H7 (cell line): ENCODE data around the gene EHMT1. TPM values are rescaled to one million over a fixed set of nuclear protein-coding genes. Genes with fewer than 3 reads are reported as not detected.

Experiments
- DNase-seq: peaks from one replicate; pipeline ENCODE4 v3.0.0; 2012
- H3K27me3 ChIP-seq: 2 replicates; pipeline ENCODE4 v1.6.0; 2011; ENCODE audit warnings: mild to moderate bottlenecking, low read length; ENCODE audit not compliant: control insufficient read depth, insufficient read depth
- H3K36me3 ChIP-seq: replicated peaks from 2 replicates; pipeline ENCODE4 v1.5.1; 2011; ENCODE audit warnings: low read length; ENCODE audit not compliant: control insufficient read depth, insufficient read depth
- H3K4me3 ChIP-seq: 2 replicates; pipeline ENCODE4 v1.5.1; 2011; ENCODE audit warnings: low read depth, mild to moderate bottlenecking, control low read depth, low read length, moderate library complexity; ENCODE audit not compliant: insufficient read depth
- total RNA-seq: library from RNA; depleted of rRNA; stranded (reverse); fragments of >200 nt; shearing (Covaris generic); gene quantifications from 2 replicates; pipeline ENCODE4 v1.2.3, GENCODE V29; 2014

EHMT1 gene
- total RNA-seq, 1 experiment from 2014 or later = 89.6 TPM

DNA sequence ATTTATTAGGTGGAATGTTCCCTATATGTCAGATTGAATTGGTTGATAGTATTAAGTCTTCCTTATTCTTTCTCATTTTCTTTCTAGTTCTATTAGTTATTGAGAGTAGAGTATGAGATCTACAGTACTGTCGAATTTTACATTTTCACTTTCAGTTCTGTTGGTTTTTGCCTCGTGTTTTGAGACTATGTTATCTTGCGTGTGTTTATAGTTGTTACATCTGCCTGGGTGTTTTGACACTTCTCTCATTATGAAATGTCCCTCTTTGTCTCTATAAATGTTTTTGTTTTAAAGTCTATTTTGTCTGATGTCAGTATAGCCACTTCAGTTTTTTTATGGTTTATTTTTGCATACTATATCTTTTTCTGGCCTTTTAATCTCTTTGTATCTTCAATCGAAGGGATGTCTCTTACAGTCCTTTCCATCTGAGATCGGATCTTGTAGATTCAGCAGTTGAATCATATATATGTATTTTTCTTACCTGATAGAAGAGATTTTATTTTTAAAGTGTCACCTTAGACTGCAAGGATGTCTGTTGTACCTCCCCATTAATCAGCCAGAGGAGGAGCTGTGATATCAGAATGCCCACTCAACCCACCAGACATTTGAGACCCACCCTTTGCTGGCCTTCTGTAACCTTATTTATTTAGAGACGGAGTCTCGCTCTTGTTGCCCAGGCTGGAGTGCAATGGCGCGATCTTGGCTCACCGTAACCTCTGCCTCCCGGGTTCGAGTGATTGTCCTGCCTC is 20.7 kb downstream of the EHMT1 start:
- H3K36me3 ChIP-seq = peaks cover 1% of the 10 kb centered on the region; the same call in 1 of the 2 replicates
- H3K27me3 ChIP-seq = no peaks in the 10 kb centered on the region
- no peak overlapping the region for H3K4me3 ChIP-seq
- DNase-seq = no peak

DNA sequence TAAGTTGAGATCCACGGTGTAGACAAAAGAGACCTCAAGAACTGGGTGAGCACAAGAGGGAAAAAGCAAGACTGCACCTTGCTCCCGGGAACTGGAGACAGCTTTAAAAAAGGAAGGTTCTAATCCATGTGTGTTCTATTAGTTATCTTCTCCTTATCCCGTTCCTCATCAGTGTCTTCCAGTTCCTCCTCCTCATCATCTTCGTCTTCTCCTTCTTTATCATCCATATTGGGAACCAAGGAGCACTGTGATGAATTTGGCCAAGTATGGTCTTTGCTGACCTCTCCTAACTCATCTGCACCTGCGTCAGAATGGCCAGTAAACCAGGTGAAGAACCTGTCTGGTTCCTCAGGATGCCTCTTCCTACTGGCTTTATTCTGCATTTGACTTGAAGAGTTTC is 22.1 kb downstream of the EHMT1 start:
- no peak overlapping the region for H3K4me3 ChIP-seq
- H3K36me3 ChIP-seq = peaks cover 1% of the 10 kb centered on the region; the same call in 1 of the 2 replicates
- no peak for DNase-seq
- no peaks in the 10 kb centered on the region for H3K27me3 ChIP-seq

DNA sequence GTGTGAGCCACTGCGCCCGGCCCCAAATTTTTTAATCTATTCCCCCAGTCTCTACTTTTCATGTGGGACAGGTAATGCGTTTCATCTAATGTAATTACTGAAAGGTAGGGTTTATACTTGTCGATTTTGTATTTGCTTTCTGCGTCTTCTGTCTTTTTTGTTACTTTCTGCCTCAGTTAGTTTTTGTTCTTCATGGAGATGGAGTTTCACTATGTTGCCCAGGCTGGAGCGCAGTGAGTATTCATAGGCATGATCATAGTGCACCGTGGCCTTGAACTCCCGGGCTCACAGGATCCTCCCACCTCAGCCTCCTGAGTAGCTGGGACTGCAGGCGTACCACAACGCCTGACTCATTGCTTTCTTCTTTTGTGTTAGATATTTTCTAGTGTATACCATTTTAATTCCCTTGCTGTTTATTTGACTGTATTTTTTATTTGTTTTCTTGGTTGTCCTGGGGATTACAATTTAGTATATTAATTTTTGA is 23.4 kb downstream of the EHMT1 start:
- Histone ChIP-seq H3K27me3 (no peaks in the 10 kb centered on the region), H3K4me3 (no peak overlapping the region), H3K36me3 (peaks cover 1% of the 10 kb centered on the region; the same call in 1 of the 2 replicates)
- DNase-seq = no peak

DNA sequence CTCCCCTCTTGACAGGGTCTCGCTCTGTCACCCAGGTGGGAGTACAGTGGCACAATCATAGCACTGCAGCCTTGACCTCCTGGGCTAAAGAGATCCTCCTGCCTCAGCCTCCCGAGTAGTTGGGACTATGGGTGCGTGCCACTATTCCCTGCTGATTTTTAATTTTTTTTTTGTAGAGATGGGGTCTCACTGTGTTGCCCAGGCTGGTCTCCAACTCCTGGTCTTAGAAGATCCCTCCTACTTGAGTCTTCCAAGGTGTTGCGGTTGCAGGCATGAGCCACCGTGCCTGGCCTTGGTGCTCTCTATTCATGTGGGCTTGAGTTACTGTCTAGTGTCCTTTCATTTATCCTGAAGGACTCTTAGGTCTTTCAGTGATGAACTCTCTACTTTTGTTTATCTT is 24.1 kb downstream of the EHMT1 start:
- Histone ChIP-seq H3K36me3 (peaks cover 1% of the 10 kb centered on the region; the same call in 1 of the 2 replicates), H3K27me3 (no peaks in the 10 kb centered on the region), H3K4me3 (no peak overlapping the region)
- no peak for DNase-seq

GRCh38 chr9:137643921-137644320 is 25.1 kb downstream of the EHMT1 start:
- Histone ChIP-seq H3K27me3 (no peaks in the 10 kb centered on the region), H3K36me3 (peaks cover 1% of the 10 kb centered on the region; the same call in 1 of the 2 replicates), H3K4me3 (no peak overlapping the region)
- DNase-seq = no peak

GRCh38 chr9:137645211-137645610 is 26.4 kb downstream of the EHMT1 start:
- Histone ChIP-seq H3K27me3 (no peaks in the 10 kb centered on the region), H3K36me3 (peaks cover 1% of the 10 kb centered on the region), H3K4me3 (no peak overlapping the region)
- DNase-seq = no peak

DNA sequence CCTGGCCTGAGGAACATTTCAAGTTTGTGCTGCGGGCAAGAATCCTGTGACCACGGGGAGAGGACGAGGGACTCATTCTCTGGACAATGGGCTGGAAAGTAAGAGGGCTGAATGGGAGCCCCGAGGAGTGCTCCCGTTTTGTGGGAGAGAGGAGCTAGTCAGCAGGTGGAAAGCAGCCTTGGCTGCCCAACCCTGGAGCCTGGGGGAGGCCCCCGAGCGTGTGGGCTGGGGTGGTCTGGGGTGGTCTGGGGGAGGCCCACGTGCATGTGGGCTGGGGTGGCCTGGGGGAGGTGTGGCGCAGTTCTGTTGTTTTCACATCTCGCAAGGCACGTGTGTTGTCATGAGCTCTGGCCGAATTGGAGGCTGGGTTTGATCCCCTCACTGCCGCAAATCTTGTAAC is 27.5 kb downstream of the EHMT1 start:
- Histone ChIP-seq H3K36me3 (no peaks in the 10 kb centered on the region; the same call in none of the 2 replicates), H3K4me3 (no peak overlapping the region), H3K27me3 (no peaks in the 10 kb centered on the region)
- DNase-seq = no peak

DNA sequence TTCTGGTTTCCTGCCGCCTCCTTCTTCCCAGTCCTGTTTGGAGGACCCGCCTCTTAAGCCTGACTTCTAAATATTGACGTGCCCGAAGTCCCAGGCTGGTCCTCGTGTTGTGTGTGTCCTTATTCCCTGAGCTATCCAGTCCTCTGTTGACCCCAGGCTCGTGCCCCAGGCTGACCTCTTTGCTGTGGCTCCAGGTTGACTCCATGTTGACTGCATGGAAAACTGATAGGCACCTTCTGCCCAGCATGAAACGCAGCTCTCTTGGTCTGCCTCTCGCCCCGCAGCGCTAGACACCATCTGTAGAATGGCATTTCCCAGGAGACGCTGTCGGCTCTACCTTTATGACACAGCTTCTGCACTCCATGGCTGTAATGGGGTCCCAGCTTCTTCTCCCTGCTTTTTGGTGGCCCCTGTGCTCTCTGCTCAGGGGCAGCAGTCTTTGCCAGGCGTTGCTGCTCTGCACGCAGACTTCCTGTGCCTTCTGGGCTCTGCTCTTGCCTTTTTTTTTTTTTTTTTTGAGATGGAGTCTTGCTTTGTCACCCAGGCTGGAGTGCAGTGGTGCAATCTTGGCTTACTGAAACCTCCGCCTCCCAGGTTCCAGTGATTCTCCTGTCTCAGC is 28.4 kb downstream of the EHMT1 start:
- Histone ChIP-seq H3K4me3 (no peak overlapping the region), H3K36me3 (no peaks in the 10 kb centered on the region; the same call in none of the 2 replicates), H3K27me3 (no peaks in the 10 kb centered on the region)
- DNase-seq = no peak

- DNase-seq = no peak
- no peaks in the 10 kb centered on the region; the same call in none of the 2 replicates for H3K36me3 ChIP-seq
- H3K4me3 ChIP-seq = no peak overlapping the region
- H3K27me3 ChIP-seq = no peaks in the 10 kb centered on the region
Measured at GRCh38 chr9:137648396-137648795, 29.6 kb downstream of the EHMT1 start.

- no peak overlapping the region for H3K4me3 ChIP-seq
- no peaks in the 10 kb centered on the region for H3K27me3 ChIP-seq
- DNase-seq = no peak
- H3K36me3 ChIP-seq = no peaks in the 10 kb centered on the region; the same call in 1 of the 2 replicates
Measured at GRCh38 chr9:137649553-137649952, 30.7 kb downstream of the EHMT1 start.

- no peaks in the 10 kb centered on the region for H3K27me3 ChIP-seq
- no peak overlapping the region for H3K4me3 ChIP-seq
- H3K36me3 ChIP-seq = no peaks in the 10 kb centered on the region; the same call in 1 of the 2 replicates
- no peak for DNase-seq
Measured at GRCh38 chr9:137650259-137650658, 31.5 kb downstream of the EHMT1 start.

DNA sequence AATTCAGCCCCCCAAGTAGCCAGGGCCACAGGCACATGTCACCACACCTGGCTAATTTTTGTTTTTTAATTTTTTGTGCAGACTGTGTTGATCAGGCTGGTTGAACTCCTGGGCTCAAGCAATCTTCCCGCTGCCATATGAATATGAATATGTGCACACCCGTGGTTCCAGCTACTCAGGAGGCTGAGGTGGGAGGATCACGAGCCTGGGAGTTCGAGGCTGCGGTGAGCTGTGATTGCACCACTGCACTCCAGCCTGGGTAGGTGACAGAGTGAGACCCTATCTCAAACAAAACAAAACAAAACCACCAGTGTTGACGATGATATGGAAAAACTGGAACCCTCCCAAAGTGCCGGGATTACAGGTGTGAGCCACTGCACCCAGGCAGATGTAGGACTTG is 32.0 kb downstream of the EHMT1 start:
- no peaks in the 10 kb centered on the region for H3K27me3 ChIP-seq
- H3K36me3 ChIP-seq = no peaks in the 10 kb centered on the region; the same call in 1 of the 2 replicates
- H3K4me3 ChIP-seq = no peak overlapping the region
- no peak for DNase-seq

DNA sequence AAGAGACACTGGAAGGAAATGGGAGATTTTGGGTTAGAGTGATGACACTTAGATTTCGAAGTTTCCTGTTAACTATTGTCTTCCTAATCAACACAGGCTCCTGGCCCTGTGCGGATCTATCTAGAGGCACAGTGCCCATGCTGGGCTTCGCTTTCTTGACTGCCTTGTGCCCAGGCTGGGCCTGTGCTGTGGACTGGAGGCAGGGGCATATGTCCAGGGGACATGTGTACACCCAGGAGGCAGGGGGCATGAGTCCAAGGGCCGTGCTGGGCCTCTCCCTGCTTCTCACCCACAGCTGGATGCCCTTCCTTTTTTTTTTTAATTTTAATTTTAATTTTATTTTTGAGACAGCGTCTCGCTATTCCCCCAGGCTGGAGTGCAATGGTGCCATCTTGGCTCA is 37.6 kb downstream of the EHMT1 start:
- no peak for DNase-seq
- Histone ChIP-seq H3K27me3 (no peaks in the 10 kb centered on the region), H3K36me3 (no peaks in the 10 kb centered on the region; the same call in 1 of the 2 replicates), H3K4me3 (no peak overlapping the region)

- DNase-seq = no peak
- no peaks in the 10 kb centered on the region for H3K27me3 ChIP-seq
- no peaks in the 10 kb centered on the region; the same call in 1 of the 2 replicates for H3K36me3 ChIP-seq
- H3K4me3 ChIP-seq = no peak overlapping the region
Measured at GRCh38 chr9:137657606-137658005, 38.8 kb downstream of the EHMT1 start.

DNA sequence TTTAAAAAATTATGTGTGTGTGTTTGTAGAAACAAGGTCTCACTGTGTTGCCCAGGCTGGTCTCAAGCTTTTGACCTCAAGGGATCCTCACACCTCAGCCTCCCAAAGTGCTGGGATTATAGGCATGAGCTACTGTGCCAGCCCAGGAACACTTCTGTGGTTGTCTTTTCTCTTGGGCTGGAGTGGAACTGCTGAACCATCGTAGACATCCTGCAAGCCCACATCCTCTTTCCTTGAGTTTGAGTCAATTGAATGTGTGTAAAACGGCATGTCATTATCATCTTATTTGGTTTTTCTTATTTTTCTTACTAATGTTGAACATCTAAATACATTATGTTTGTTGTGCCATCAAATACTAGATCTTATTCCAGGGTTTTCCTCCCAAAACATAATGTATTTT is 40.0 kb downstream of the EHMT1 start:
- Histone ChIP-seq H3K27me3 (no peaks in the 10 kb centered on the region), H3K36me3 (no peaks in the 10 kb centered on the region; the same call in 1 of the 2 replicates), H3K4me3 (no peak overlapping the region)
- DNase-seq = no peak
